DND-41 (cell line): Measurements from ENCODE around the gene POLA2.

Experiments used
- EZH2 ChIP-seq: IDR thresholded peaks from 3 replicates; pipeline ENCODE4 v1.6.1; 2012; ENCODE audit warnings: borderline replicate concordance, low read depth, mild to moderate bottlenecking, moderate library complexity, low read length, inconsistent platforms; ENCODE audit not compliant: severe bottlenecking
- TF ChIP-seq, protein P1 (sequence below): IDR thresholded peaks from 2 replicates; pipeline ENCODE4 v1.5.1; 2012; ENCODE audit warnings: borderline replicate concordance, low read length, moderate library complexity, mild to moderate bottlenecking; ENCODE audit not compliant: poor library complexity, severe bottlenecking; ENCODE audit errors: extremely low read depth

DNA sequence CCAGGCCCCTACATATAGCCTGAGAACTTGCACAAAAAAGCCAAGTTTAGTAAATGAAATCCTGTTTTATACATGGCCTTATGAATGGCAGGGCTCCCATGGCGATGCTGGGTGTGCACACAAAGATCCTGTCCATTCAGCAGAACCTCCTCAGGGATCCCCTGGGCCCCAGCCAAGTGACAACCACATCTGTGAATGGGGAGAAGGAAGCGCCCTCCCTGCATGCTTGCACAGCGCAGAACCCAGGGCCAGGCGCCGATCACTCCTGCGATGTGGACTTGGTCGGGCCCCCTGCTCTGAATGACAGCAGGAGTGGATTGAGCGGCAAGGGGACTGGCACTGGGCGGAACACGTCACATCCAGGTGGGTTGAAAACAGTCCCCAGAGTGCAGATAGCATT is 48.5 kb downstream of the POLA2 start:
- TF ChIP-seq, protein P1, sequence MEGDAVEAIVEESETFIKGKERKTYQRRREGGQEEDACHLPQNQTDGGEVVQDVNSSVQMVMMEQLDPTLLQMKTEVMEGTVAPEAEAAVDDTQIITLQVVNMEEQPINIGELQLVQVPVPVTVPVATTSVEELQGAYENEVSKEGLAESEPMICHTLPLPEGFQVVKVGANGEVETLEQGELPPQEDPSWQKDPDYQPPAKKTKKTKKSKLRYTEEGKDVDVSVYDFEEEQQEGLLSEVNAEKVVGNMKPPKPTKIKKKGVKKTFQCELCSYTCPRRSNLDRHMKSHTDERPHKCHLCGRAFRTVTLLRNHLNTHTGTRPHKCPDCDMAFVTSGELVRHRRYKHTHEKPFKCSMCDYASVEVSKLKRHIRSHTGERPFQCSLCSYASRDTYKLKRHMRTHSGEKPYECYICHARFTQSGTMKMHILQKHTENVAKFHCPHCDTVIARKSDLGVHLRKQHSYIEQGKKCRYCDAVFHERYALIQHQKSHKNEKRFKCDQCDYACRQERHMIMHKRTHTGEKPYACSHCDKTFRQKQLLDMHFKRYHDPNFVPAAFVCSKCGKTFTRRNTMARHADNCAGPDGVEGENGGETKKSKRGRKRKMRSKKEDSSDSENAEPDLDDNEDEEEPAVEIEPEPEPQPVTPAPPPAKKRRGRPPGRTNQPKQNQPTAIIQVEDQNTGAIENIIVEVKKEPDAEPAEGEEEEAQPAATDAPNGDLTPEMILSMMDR: no peak
- no peak for TF ChIP-seq EZH2
